Astrocyte of the spinal cord (primary cell): Measurements from ENCODE around the gene RAET1E.
"Not testable (repeated sequence)": the region's sequence is repeated elsewhere in the genome, so short reads cannot be mapped to it uniquely, and the experiment has no call there.

ENCODE experiments used
- DNase-seq: peaks from one replicate; pipeline ENCODE4 v3.0.0; 2011; ENCODE audit warnings: low read depth, low spot score
- H3K4me3 ChIP-seq: 2 replicates; pipeline ENCODE4 v1.5.1; 2011; ENCODE audit warnings: low read depth, mild to moderate bottlenecking, low read length, moderate library complexity
- in situ Hi-C: cut with HindIII; loops from 2 replicates; pipeline ENCODE4 v1.10.0; 2017; ENCODE audit warnings: low sequenced_read_pairs
- TF ChIP-seq, protein P1 (sequence below): IDR thresholded peaks from 2 replicates; pipeline ENCODE4 v1.5.1; 2012; ENCODE audit warnings: low read depth, mild to moderate bottlenecking, low read length, inconsistent platforms

The RAET1E gene

DNA sequence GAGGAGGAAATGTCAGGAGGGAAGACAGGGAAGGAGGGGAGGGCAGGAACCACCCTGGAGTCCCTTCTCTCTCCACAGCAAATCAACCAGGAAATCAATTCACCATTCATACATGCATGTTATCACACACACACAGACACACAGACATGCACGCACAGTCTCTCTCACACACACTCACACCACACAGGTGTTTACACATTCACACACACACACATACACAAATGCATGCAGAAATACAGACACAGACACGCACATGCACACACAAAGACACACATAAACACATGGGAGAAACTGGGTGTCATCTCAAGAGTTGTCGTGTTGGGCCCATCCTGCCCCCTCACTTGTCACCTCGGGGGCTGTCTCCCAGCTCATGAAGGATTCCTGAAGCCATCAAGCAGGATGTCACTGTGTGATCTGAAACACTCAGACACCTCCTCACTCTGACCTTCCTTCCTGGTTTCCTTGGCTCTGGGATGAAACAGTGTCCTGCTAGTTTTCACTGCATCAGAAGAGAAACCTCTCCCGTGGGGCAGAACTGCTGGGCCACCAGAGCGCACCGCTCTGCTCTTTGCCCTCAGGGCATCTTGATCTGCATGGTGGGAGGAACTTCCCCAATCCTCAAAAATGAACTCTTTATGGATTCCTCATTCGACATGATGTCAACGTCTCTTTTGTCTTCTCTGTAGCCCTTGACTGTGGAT, 15.8 kb upstream of the RAET1E start:
- in situ Hi-C loops = no loop called here
- TF ChIP-seq, protein P1, sequence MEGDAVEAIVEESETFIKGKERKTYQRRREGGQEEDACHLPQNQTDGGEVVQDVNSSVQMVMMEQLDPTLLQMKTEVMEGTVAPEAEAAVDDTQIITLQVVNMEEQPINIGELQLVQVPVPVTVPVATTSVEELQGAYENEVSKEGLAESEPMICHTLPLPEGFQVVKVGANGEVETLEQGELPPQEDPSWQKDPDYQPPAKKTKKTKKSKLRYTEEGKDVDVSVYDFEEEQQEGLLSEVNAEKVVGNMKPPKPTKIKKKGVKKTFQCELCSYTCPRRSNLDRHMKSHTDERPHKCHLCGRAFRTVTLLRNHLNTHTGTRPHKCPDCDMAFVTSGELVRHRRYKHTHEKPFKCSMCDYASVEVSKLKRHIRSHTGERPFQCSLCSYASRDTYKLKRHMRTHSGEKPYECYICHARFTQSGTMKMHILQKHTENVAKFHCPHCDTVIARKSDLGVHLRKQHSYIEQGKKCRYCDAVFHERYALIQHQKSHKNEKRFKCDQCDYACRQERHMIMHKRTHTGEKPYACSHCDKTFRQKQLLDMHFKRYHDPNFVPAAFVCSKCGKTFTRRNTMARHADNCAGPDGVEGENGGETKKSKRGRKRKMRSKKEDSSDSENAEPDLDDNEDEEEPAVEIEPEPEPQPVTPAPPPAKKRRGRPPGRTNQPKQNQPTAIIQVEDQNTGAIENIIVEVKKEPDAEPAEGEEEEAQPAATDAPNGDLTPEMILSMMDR = no peak
- H3K4me3 ChIP-seq = no peak overlapping the region
- no peak for DNase-seq

DNA sequence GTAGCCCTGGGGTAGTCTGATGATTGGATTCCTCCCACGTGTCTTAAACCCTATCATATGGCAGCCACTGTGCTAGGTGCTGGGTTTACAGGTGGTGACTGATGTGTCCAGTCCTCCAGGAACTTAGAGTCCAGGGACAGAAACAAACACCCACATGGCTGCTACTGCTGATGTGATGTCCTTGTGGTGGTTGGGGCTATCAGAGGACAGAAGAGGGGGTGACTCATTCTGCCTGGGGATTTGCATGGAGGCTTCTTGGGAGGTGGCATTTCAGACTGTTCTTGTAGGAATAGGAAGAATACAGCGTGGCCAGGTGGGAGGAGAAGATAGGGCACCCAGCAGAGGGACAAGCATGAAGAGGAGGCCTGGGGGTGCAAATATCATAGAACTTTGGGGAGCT, 15.2 kb upstream of the RAET1E start:
- TF ChIP-seq, protein P1 = no peak
- no peak overlapping the region for H3K4me3 ChIP-seq
- no peak for DNase-seq
- in situ Hi-C loops = no loop called here

DNA sequence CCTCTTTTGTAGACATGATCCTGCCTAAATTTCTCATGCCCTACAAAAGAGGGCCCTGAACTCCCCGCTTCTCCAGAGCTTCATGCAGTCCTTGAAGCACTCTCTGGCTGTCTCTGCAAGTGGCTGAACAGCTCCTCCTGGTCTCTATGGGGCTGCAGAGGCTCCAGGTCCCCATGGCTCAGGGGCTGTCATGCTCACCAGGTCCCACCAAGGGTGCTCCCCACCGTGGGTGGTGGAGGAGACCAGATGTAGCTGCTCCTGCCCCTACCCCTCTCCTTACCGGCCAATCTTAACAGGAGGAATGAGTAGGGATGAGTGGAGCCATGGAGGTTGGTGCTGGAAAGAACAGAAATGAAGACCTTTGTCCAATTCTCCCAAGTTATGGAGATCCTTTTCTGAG, 14.8 kb upstream of the RAET1E start:
- in situ Hi-C loops, H3K4me3 ChIP-seq, DNase-seq: not testable (repeated sequence)

DNA sequence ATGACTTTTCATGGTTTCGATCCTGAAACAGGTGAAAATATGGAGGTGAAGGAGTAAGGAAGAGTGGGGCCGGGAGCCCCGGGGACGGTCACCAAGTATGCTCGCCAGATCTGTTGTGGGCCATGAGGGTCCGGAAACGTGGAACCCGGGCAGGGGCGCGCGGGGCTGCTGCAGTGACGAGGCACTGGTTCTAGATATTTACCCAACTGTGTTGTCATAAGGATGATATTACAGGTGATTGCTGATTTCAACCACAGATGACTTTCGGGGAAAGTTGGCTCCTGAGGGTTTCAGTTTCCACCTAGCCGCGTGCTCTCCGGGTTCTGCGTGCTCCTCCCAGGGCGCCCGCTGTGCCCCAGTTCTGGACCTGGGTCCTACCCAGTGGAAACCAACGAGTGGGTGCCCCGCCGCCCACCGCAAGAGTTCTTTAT, 12.8 kb upstream of the RAET1E start:
- DNase-seq = no peak
- no peak overlapping the region for H3K4me3 ChIP-seq
- TF ChIP-seq, protein P1 = no peak
- in situ Hi-C loops = no loop called here

DNA sequence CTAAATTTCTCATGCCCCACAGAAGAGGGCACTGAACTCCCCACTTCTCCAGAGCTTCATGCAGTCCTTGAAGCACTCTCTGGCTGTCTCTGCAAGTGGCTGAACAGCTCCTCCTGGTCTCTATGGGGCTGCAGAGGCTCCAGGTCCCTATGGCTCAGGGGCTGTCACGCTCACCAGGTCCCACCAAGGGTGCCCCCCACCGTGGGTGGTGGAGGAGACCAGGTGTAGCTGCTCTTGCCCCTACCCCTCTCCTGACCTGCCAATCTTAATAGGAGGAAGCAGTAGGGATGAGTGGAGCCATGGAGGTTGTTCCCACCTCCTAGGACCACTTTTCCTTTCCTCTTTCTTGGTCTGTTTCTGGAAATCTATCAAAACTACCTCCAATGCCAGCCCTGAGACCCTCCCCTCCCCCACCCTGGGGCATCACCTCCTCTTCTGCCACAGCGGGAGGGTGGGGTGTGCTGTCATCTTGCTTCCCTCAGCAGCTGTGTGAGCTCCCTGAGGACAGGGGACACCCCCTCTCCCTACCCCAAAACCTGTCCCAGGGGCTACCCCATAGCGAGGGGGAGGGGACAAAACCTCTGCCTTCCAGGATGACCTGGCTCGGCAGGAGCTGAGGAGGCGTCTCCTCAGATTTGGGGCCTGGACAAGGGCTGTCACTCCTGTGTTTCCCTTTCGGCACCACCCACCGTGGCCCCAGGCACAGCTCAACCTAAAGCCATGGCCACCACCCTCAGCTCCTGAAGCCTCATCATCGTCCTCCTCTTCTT, 12.0 kb upstream of the RAET1E start:
- no peak for DNase-seq
- in situ Hi-C loops = no loop called here
- H3K4me3 ChIP-seq = no peak overlapping the region
- TF ChIP-seq, protein P1 = no peak

DNA sequence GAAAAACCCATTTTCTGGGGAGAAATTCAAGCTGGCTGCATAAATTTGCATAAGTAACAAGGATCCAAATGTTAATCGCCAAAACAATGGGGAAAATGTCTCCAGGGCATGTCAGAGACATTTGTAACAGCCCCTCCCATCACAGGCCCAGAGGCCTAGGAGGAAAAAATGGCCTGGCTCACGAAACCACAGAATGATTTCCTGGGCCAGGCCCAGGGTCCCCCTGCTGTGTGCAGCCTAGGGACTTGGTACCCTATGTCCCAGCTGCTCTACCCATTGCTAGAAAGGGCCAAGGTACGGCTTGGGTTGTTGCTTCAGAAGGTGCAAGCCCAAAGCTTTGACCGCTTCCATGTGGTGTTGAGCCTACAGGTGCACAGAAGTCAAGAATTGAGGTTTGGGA, 10.6 kb upstream of the RAET1E start:
- DNase-seq, in situ Hi-C loops, H3K4me3 ChIP-seq: not testable (repeated sequence)

DNA sequence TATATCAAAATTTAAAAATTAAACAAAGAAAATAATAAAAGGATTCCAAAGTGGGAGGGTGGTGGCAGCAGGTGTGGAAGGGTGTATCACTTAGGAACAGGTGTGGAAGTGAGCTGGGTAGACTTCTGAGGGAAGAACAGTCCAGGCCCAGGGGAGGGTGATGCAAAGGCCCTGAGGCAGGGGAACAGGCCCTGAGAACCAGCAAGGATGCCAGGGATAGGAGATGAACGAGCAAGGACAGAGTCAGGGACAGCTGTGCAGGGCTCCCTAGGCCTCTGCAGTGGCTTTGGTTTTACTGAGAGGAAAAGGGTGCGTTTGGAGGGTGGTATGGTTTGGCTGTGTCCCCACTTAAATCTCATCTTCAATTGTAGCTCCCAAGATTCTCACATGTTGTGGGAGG, 9.4 kb upstream of the RAET1E start:
- no peak for DNase-seq
- in situ Hi-C loops = no loop called here
- no peak overlapping the region for H3K4me3 ChIP-seq
- TF ChIP-seq, protein P1 = no peak
